ENCODE data around the gene CTNNAL1. TPM values are rescaled to one million over a fixed set of nuclear protein-coding genes. Genes with fewer than 3 reads are reported as not detected.

CTNNAL1 gene
- total RNA-seq, 4 donors from 2014 or later: 17.8 to 75.4 (median 44.8) TPM

GRCh38 chr9:108994695-108995094 lies 18.6 kb downstream of the CTNNAL1 start:
- peak overlapping the region; percentile 39 to 55 (median 49) for H3K27ac ChIP-seq
- no peaks in the 10 kb centered on the region for H3K27me3 ChIP-seq
- in situ Hi-C loops (cut with MboI; ENCODE audit: low sequenced_read_pairs in 4 of 4): no loop called here
- H3K4me1 ChIP-seq: peaks cover 0 to 11% of the 10 kb centered on the region in 2 donors
- H3K36me3 ChIP-seq: peaks cover 0 to 7% of the 10 kb centered on the region in 2 donors
- DNase-seq: no peak
- H3K4me3 ChIP-seq: no peak overlapping the region
- peak; percentile 23 to 56 for ATAC-seq
- intact Hi-C loops (cut with DNase I; ENCODE audit: low total_unique reads): no loop called here
- TF ChIP-seq, protein P1, sequence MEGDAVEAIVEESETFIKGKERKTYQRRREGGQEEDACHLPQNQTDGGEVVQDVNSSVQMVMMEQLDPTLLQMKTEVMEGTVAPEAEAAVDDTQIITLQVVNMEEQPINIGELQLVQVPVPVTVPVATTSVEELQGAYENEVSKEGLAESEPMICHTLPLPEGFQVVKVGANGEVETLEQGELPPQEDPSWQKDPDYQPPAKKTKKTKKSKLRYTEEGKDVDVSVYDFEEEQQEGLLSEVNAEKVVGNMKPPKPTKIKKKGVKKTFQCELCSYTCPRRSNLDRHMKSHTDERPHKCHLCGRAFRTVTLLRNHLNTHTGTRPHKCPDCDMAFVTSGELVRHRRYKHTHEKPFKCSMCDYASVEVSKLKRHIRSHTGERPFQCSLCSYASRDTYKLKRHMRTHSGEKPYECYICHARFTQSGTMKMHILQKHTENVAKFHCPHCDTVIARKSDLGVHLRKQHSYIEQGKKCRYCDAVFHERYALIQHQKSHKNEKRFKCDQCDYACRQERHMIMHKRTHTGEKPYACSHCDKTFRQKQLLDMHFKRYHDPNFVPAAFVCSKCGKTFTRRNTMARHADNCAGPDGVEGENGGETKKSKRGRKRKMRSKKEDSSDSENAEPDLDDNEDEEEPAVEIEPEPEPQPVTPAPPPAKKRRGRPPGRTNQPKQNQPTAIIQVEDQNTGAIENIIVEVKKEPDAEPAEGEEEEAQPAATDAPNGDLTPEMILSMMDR (IDR thresholded peaks at IDR 0.05 in 4 of 5, conservative IDR thresholded peaks at IDR 0.05 in 1 of 5): no peak
- no peak for TF ChIP-seq POLR2A (IDR thresholded peaks at IDR 0.05)
- H3K9me3 ChIP-seq: no peaks in the 10 kb centered on the region

DNA sequence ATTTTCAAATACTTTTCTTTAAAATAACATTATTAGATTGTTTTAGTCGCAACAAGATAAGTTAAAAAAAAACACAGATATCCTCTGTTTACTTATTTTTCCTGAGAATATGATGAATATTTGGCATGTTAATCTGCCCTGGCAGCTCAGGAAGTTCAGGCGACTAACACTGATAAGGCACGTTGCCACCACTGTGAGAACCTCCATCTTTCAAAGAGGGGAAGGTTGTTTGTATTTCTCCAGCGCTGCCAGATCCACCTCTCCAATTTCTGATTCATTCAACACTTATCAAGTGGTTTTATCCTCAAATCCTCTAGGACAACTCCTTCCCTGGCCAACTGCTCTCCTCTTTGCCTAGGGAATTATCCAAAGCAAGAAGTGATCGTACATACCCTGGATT lies 21.8 kb downstream of the CTNNAL1 start:
- no peak for ATAC-seq
- Histone ChIP-seq H3K27ac (peak overlapping the region in 1 of 4 donors; percentile 32), H3K9me3 (no peaks in the 10 kb centered on the region), H3K27me3 (no peaks in the 10 kb centered on the region), H3K36me3 (peaks cover 0 to 8% of the 10 kb centered on the region in 2 donors), H3K4me1 (peaks cover 0 to 11% of the 10 kb centered on the region in 2 donors), H3K4me3 (no peak overlapping the region)
- no peak for DNase-seq
- intact Hi-C loops (cut with DNase I; ENCODE audit: low total_unique reads) (no loop called here), in situ Hi-C loops (cut with MboI; ENCODE audit: low sequenced_read_pairs in 4 of 4) (no loop called here)
- TF ChIP-seq, protein P1 (IDR thresholded peaks at IDR 0.05 in 4 of 5, conservative IDR thresholded peaks at IDR 0.05 in 1 of 5): no peak
- TF ChIP-seq POLR2A (IDR thresholded peaks at IDR 0.05): no peak

DNA sequence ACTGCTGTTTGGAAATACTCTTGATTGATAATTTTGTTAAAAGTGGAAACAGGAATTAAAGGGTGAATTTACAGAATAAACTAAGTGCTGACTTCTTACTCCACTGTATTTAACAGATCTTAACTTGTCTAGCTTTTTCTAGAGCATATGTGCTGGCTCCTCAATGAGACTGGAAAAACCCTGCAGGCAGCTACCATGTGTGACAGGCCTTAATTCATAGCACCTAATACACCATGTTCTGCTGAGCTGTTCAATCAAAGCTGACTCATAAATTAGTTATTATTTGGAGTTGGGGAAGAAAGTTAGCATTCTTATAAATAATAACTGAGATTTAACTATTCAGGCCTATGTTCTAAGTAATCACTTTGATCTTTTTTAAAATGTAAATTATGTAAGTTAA lies 29.4 kb downstream of the CTNNAL1 start:
- TF ChIP-seq, protein P1 (IDR thresholded peaks at IDR 0.05 in 4 of 5, conservative IDR thresholded peaks at IDR 0.05 in 1 of 5): no peak
- TF ChIP-seq POLR2A (IDR thresholded peaks at IDR 0.05): no peak
- intact Hi-C loops (cut with DNase I; ENCODE audit: low total_unique reads): no loop called here
- no peaks in the 10 kb centered on the region for H3K9me3 ChIP-seq
- DNase-seq (no peak), ATAC-seq (no peak)
- no peak overlapping the region for H3K4me3 ChIP-seq
- H3K27me3 ChIP-seq: no peaks in the 10 kb centered on the region
- H3K27ac ChIP-seq: no peak overlapping the region
- H3K36me3 ChIP-seq: peaks cover 0 to 9% of the 10 kb centered on the region in 2 donors
- in situ Hi-C loops (cut with MboI; ENCODE audit: low sequenced_read_pairs in 4 of 4): no loop called here
- no peaks in the 10 kb centered on the region for H3K4me1 ChIP-seq

GRCh38 chr9:108980893-108981292 lies 32.4 kb downstream of the CTNNAL1 start:
- peaks cover 2 to 18% of the 10 kb centered on the region in 2 donors for H3K36me3 ChIP-seq
- H3K9me3 ChIP-seq: no peaks in the 10 kb centered on the region
- H3K27me3 ChIP-seq: no peaks in the 10 kb centered on the region
- H3K4me3 ChIP-seq: no peak overlapping the region
- H3K27ac ChIP-seq: no peak overlapping the region
- in situ Hi-C loops (cut with MboI; ENCODE audit: low sequenced_read_pairs in 4 of 4): no loop called here
- TF ChIP-seq POLR2A (IDR thresholded peaks at IDR 0.05): no peak
- TF ChIP-seq, protein P1 (IDR thresholded peaks at IDR 0.05 in 4 of 5, conservative IDR thresholded peaks at IDR 0.05 in 1 of 5): no peak
- peak in 1 of 2 donors; percentile 46 for ATAC-seq
- DNase-seq: no peak
- no peaks in the 10 kb centered on the region for H3K4me1 ChIP-seq
- intact Hi-C loops (cut with DNase I; ENCODE audit: low total_unique reads): no loop called here

GRCh38 chr9:108978205-108978604 lies 35.1 kb downstream of the CTNNAL1 start:
- H3K27ac ChIP-seq: no peak overlapping the region
- intact Hi-C loops (cut with DNase I; ENCODE audit: low total_unique reads): no loop called here
- ATAC-seq: no peak
- peaks cover 2 to 21% of the 10 kb centered on the region in 2 donors for H3K36me3 ChIP-seq
- in situ Hi-C loops (cut with MboI; ENCODE audit: low sequenced_read_pairs in 4 of 4): no loop called here
- no peaks in the 10 kb centered on the region for H3K27me3 ChIP-seq
- DNase-seq: no peak
- no peak overlapping the region for H3K4me3 ChIP-seq
- H3K9me3 ChIP-seq: no peaks in the 10 kb centered on the region
- no peak for TF ChIP-seq POLR2A (IDR thresholded peaks at IDR 0.05)
- TF ChIP-seq, protein P1 (IDR thresholded peaks at IDR 0.05 in 4 of 5, conservative IDR thresholded peaks at IDR 0.05 in 1 of 5): no peak
- H3K4me1 ChIP-seq: peaks cover 8 to 9% of the 10 kb centered on the region in 2 donors

Measured in gastrocnemius medialis (tissue), 4 donors.